Femur (tissue), 1 donor: ENCODE measurements around the gene MBOAT1.
"Not testable (repeated sequence)": the region's sequence is repeated elsewhere in the genome, so short reads cannot be mapped to it uniquely, and the experiment has no call there.

ENCODE experiments used
- DNase-seq: peaks from one replicate; pipeline ENCODE4 v3.0.0-alpha.2; 2017

Gene MBOAT1

GRCh38 chr6:20202324-20202658 lies 10.0 kb downstream of the MBOAT1 start:
- no peak for DNase-seq

DNA sequence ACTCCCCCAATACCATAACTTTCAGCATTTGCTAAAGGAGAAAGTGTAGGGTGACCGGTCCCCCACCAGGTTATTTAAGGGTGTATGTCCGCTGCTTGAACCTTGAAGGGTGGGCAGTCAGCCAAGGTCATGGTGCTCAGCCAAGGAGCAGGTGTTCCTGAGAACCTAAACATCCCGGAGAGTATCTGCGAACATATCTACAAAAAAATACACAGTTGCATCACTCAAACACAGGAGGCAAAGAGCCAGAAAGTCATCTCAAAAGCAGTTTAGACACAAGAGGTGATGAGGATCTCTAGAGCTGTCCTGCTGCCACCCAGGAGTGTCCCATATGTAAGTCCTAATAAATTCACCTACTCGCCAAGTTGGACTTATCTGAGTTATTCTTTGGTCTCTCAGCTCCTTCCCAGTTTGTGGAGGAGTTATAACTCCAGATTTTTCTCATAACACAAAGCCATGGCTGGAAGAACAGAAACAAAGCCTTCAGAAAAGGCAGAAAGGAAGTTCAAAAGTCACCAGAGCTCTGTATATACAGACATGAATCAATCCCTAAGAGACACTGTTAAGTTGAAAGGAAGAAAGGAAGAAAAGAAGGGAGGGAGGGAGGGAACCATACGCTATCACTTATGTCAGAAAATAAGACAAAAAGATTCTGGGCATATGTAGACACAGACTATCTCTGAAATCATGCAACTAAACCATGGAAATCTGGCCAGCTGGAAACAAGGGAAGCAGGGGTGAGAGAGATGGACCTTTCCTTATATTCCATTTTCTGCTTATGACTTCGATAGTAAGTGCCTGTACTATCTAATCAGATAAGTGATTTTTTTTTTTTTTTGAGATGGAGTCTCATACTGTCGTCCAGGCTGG lies 11.3 kb downstream of the MBOAT1 start:
- no peak for DNase-seq

- DNase-seq = no peak
Observed at GRCh38 chr6:20198775-20199174, 13.5 kb downstream of the MBOAT1 start.

GRCh38 chr6:20198156-20198774 lies 14.0 kb downstream of the MBOAT1 start:
- DNase-seq = no peak

DNA sequence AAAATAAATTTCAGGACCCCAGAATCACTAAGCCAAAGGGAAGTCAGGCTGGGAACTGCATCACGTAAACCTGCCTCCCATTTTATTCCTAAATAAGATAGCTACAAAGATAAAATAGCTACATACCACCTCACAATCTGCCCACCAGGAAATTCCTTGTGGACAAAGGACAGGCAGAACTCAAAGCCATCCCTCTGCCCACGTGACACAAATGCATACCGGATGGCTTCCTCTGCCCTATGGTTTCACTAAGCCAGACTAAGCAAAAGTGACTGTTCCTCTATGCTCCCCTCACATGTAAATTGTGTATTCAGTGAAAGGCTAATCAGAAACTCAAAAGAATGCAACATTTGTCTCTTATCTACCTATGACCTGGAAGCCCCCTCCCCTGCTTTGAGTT lies 15.0 kb downstream of the MBOAT1 start:
- DNase-seq = no peak

DNA sequence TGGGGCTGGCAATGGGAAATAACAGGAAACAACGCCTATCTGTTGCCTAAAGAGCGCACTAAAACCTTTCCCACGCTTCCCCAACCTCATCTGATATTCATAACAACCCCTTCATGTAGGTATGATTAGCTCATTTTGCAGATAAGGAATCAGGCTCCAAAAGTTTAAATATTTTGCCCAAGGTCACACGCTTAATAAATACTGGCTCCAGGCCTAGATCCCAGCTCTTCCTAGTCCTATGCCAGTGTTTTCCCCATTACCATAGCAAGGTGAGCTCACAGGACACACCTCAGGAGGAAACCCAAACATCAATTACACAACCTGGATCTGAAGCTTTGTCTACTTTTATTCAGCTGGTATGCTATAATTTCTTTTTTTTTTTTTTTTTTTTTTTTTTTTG lies 19.6 kb downstream of the MBOAT1 start:
- DNase-seq = no peak

- DNase-seq = no peak
Observed at GRCh38 chr6:20191992-20192391, 20.3 kb downstream of the MBOAT1 start.

DNA sequence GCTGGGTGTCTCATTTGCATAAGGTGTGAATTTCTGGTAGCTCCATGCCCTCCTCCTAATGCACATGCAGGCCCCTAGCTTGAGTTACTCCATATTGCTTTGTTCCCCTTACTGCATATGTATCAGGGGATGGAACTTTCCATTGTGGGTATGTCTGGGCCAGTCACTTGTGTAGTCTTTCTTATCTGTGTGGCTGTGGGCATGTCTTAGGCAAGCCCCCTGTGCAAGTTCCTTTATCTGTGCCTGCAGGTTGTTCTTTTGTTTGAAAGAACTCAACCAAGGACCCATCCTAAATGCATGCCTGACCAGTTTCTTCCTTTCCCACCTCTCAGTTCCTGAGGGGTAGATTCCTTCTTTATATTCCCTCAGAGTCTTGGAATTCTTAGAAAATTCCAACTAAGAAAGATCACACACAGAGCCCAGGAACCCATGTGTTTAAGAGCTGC lies 23.6 kb downstream of the MBOAT1 start:
- DNase-seq = no peak

DNA sequence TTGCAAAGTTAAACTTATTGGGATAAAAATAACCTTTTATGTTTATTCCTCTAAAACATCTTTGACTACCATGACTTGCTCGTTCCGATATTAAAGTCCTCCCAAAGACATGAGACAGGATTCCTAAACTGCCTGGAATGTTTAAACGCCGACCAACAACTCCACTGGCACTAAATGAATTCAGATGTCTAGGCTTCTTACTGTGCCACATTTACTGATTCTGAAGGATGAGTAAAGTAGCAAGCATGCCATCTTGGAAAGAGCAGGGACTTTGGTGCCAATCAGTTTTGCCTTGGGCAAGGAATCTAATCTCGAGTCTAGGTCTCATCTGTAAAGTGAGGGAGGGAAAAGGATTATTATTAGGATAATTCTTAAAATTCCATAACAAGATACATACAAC lies 25.3 kb downstream of the MBOAT1 start:
- DNase-seq = no peak

- DNase-seq = no peak
Observed at GRCh38 chr6:20183706-20184105, 28.6 kb downstream of the MBOAT1 start.

- no peak for DNase-seq
Observed at GRCh38 chr6:20182926-20183521, 29.2 kb downstream of the MBOAT1 start.

DNA sequence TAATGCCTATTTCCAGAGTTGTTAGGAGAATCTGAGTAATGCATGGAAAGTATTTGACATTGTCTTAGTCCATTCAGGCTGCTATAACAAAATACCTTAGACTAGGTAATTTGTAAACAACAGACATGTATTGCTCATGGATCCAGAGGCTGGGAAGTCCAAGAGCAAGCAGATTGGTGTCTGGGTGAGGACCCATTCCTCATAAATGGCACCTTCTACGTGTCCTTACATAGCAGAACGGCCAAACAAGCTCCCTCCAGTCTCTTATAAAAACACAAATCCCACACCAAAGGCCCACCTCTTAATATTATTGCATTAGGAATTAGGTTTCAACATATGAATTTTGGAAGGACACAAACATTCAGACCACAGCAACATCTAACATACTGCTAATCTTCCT lies 30.2 kb downstream of the MBOAT1 start:
- no peak for DNase-seq

DNA sequence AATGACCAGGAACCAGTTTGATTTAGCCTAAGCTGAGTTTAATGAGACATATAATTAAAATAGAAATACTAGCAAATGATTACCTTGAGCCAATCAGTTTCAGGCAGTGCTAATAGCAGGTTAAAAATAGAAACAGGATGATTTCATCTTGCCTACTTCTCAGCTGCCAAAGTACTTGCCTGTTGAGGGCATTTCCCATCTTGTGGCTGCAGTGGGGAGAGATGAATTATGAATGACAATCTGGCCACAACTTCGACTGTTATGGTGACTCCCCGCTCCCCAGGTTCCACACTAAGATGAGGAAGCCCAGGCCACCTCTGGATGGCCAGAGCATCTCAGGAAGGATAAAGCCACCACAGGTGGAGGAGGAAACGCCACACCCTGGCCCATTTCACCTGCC lies 31.3 kb downstream of the MBOAT1 start:
- DNase-seq = no peak

DNA sequence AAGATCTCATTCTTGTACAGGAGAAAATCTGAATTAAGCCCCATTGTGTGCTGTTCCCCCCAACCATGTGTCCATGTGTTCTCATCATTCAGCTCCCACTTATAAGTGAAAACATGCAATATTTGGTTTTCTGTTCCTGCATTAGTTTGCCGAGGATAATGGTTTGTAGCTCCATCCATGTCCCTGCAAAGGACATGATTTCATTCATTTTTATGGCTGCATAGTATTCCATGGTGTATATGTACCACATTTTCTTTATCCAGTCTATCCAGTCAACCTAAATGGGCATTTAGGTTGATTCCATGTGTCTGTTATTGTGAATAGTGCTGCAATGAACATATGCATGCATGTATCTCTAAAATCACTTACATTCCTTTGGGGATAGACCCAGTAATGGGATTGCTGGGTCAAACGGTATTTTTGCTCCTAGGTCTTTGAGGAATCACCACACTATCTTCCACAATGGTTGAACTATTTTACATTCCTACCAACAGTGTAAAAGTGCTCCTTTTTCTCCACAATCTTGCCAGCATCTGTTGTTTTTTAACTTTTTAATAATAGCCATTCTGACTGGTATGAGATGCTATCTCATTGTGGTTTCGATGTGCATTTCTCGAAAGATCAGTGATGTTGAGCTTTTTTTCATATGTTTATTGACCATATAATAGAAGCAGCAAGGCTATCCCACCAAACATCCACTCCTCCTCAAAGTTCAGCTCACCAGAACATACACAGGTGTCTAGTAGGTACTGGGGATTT lies 32.8 kb downstream of the MBOAT1 start:
- DNase-seq = not testable (repeated sequence)

DNA sequence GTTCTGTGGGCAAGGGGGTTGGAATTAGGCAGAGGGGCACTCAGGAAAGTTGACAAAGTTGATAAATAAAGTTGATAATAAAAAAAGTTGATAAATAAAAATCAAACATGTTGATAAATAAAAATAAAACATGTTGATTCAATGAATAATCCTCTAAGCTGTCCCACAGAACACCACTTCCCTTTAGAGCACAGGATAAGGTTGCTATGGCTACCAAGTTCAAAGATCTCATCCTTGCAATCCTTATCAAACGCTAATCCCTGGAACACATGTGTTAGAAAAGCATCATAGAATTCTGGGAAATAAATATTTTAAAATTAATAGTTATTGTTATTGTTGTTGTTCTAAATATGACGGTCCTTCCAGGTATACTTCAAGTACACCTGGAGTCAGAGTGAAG lies 33.9 kb downstream of the MBOAT1 start:
- no peak for DNase-seq

DNA sequence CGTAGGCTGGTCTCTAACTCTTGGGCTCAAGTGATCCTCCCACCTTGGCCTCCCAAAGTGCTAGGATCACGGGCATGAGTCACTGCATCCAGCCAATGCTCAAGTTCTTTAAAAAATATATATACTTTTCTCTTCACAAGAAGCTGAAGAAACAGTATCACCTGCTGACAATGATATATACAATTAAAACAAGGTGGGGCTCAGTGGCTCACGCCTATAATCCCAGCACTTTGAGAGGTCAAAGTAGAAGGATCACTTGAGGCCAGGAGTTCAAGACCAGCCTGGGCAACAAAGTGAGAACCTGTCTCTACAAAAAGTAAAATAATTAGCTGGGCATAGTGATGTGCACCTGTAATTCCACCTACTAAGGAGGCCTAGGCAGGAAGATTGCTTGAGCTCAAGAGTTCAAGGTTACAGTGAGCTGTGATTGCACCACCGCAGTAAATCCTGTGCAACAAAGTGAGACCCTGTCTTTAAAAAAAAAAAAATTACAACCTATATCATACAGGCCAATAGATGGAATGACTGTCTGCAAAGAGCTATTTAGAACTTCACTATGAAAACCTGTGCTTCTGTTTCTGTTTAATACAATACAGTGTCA lies 36.4 kb downstream of the MBOAT1 start:
- no peak for DNase-seq

- no peak for DNase-seq
Observed at GRCh38 chr6:20173833-20174792, 38.2 kb downstream of the MBOAT1 start.

DNA sequence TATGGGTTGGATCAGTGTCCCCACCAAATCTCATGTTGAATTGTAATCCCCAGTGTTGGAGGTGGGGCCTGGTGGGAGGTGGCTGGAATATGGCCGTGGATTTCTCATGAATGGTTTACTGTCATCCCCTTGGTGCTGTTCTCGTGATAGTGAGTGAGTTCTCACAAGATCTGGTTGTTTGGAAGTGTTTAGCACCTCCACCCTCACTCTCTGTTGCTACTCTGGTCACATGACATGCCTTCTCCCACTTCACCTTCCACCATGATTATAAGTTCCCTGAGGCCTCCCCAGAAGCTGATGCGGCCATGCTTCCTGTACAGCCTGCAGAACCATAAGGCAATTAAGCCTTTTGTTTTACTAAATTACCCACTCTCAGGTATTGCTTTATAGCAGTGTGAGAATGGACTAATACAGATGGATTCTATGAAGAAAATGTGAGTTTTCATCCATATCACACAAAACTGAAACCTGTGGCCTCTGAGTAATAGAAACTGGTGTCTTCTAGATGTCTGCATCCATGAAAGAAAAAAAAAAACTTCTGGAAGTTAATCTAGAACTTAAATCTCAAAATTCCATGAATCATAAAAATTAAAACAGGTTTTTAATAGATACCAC lies 39.3 kb downstream of the MBOAT1 start:
- DNase-seq = no peak

GRCh38 chr6:20170455-20171148 lies 41.7 kb downstream of the MBOAT1 start:
- DNase-seq = no peak

DNA sequence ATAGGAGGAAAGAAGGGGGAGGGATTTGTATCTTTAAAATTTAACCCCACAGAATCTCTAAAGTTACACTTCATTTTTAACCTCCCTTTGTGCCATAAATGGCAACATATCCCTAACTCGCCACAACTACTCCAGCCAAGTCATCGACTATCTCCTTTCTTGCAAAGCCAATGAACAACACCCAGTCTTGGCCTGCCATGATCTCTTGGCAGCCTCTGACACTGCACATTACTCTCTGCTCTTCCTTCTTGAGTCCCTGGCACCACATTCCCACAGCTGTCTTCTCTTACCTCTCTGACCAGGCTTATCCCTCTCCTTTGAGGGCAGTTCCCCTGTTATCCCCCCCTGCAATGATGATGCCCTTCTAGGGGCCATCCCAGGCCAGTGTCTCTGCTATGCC lies 42.5 kb downstream of the MBOAT1 start:
- no peak for DNase-seq

DNA sequence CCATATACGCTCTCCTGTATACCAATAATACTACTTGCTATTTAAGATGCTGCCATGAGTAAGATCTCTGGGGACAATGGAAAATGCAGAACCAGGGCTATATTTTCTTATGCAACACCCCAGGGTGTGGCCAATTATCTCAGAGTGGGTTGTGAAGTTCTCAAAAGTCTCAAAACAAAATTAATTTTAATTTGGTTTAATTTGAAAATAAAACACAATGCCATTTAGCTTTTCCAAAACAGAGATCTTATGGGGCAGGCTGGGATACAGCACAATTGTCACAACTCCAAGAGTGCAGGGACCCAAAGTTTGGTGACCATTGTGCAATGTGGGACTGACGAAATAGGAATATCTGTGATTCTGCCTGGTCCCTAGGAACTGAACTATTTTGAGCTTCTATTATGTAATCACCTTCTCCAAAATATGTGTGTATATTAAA lies 43.1 kb downstream of the MBOAT1 start:
- no peak for DNase-seq
